HCT116 (cell line): ENCODE results near the gene LYRM9. TPM values are rescaled to one million over a fixed set of nuclear protein-coding genes. Genes with fewer than 3 reads are reported as not detected.

Experiments
- ATAC-seq: fragments of 200-7000 bp; cut with Tn5 transposase; 2 replicates; pipeline ENCODE4 v1.9.1; 2020; ENCODE audit warnings: mild to moderate bottlenecking, moderate library complexity
- BruUV-seq: library from RNA; stranded (reverse); fragments of 400-500 nt; replicated peaks from 2 replicates; lab custom pipeline; 2021; lab: Mats Ljungman, UMichigan
- CTCF ChIA-PET: fragments of 300-600 bp; sonication (Branson Sonifier 250); formaldehyde crosslinking; loops from one replicate; lab custom pipeline; 2021; ENCODE audit warnings: antibody characterized with exemption; lab: Charles Lee
- POLR2A ChIA-PET: fragments of 300-600, 350-600 bp; sonication (Branson Sonifier 250); formaldehyde crosslinking; loops from one replicate; lab custom pipeline; 2021; ENCODE audit warnings: antibody characterized with exemption; lab: Charles Lee
- RAD21 ChIA-PET, 2 experiments: fragments of 300-600 bp; sonication (Branson Sonifier 250); formaldehyde crosslinking; loops; one replicate each; lab custom pipeline; 2023; ENCODE audit warnings: low total read pairs in 2 of 2; ENCODE audit not compliant: uncharacterized antibody in 2 of 2, unreplicated experiment in 2 of 2, low non-redundant PET in 1 of 2; lab: Charles Lee
- DNase-seq: peaks from one replicate; pipeline ENCODE4 v3.0.0-alpha.2; 2010; ENCODE audit warnings: low read depth, low spot score
- H2AFZ ChIP-seq: fragments of 200-600 bp; shearing (Covaris generic), sonication (generic); 2 replicates; pipeline ENCODE4 v1.6.1; 2017; ENCODE audit warnings: low read depth, mixed run types, mixed read lengths, antibody characterized with exemption, low read length; ENCODE audit not compliant: poor library complexity, severe bottlenecking
- H3K27ac ChIP-seq: 2 replicates; pipeline ENCODE4 v1.5.1; 2012; ENCODE audit warnings: low read depth, low read length
- H3K27me3 ChIP-seq: fragments of 200-600 bp; sonication (generic); 2 replicates; pipeline ENCODE4 v1.6.1; 2016; ENCODE audit warnings: mixed run types, low read length, mixed read lengths; ENCODE audit not compliant: insufficient read depth
- H3K36me3 ChIP-seq, 2 experiments: fragments of 200-500 bp in 1 of 2; fragments of 200-600 bp in 1 of 2; sonication (Bioruptor generic) in 1 of 2; sonication (generic) in 1 of 2; 2 replicates each; pipeline versions ENCODE4 v1.5.1 to v1.6.1; 2014 to 2016; ENCODE audit warnings: low read length in 2 of 2, inconsistent platforms in 1 of 2, mixed read lengths in 1 of 2, mixed run types in 1 of 2; ENCODE audit not compliant: insufficient read depth in 2 of 2, control insufficient read depth in 1 of 2
- H3K4me1 ChIP-seq, 2 experiments: fragments of 200-600 bp in 1 of 2; sonication (generic) in 1 of 2; 2 replicates each; pipeline versions ENCODE4 v1.5.1 to v1.6.1; 2012 to 2017; ENCODE audit warnings: low read length in 2 of 2, inconsistent platforms in 1 of 2, mild to moderate bottlenecking in 1 of 2, mixed read lengths in 1 of 2, mixed run types in 1 of 2, moderate library complexity in 1 of 2; ENCODE audit not compliant: insufficient read depth in 2 of 2, control insufficient read depth in 1 of 2
- H3K4me2 ChIP-seq: fragments of 200-600 bp; sonication (generic); 2 replicates; pipeline ENCODE4 v1.6.1; 2017; ENCODE audit warnings: mixed run types, low read length, mixed read lengths
- H3K4me3 ChIP-seq, 2 experiments: fragments of 200-600 bp in 1 of 2; sonication (generic) in 1 of 2; replicated peaks in 1 of 2; 2 replicates each; pipeline ENCODE4 v1.5.1; 2011 to 2016; ENCODE audit warnings: low read length in 2 of 2, control low read depth in 1 of 2, low read depth in 1 of 2, mild to moderate bottlenecking in 1 of 2, mixed read lengths in 1 of 2, mixed run types in 1 of 2
- H3K79me2 ChIP-seq: fragments of 200-600 bp; sonication (generic); 2 replicates; pipeline ENCODE4 v1.6.1; 2017; ENCODE audit warnings: mild to moderate bottlenecking, mixed run types, low read length, moderate library complexity, mixed read lengths; ENCODE audit not compliant: insufficient read depth
- H3K9ac ChIP-seq: fragments of 200-600 bp; sonication (generic); 2 replicates; pipeline ENCODE4 v1.6.1; 2016; ENCODE audit warnings: low read length, mixed read lengths
- H3K9me2 ChIP-seq: fragments of 200-600 bp; sonication (generic), shearing (Covaris generic); 2 replicates; pipeline ENCODE4 v1.6.1; 2017; ENCODE audit warnings: mixed run types, mild to moderate bottlenecking, moderate library complexity; ENCODE audit not compliant: insufficient read depth
- H3K9me3 ChIP-seq, 2 experiments: fragments of 200-500 bp in 1 of 2; fragments of 200-600 bp in 1 of 2; sonication (Bioruptor generic) in 1 of 2; sonication (generic) in 1 of 2; 2 replicates each; pipeline ENCODE4 v1.6.1; 2014 to 2017; ENCODE audit warnings: low read length in 2 of 2, mixed read lengths in 2 of 2, inconsistent platforms in 1 of 2, low read depth in 1 of 2, mild to moderate bottlenecking in 1 of 2, mixed run types in 1 of 2, moderate library complexity in 1 of 2; ENCODE audit not compliant: control insufficient read depth in 1 of 2, insufficient read depth in 1 of 2
- H4K20me1 ChIP-seq: fragments of 200-600 bp; sonication (generic), shearing (Covaris generic); 2 replicates; pipeline ENCODE4 v1.6.1; 2017; ENCODE audit warnings: mixed run types, mild to moderate bottlenecking, moderate library complexity; ENCODE audit not compliant: insufficient read depth
- CBX3 ChIP-seq: IDR thresholded peaks from 2 replicates; pipeline ENCODE4 v1.6.1; 2012; ENCODE audit warnings: low read depth
- CEBPB ChIP-seq: IDR thresholded peaks from 2 replicates; pipeline ENCODE4 v1.6.1; 2012; ENCODE audit warnings: low read depth
- CTCF ChIP-seq, 3 experiments: fragments of 200-600 bp in 1 of 3; sonication (generic) in 1 of 3; IDR thresholded peaks in 2 of 3; conservative IDR thresholded peaks in 1 of 3; 2 replicates each; pipeline ENCODE4 v1.5.1; 2012 to 2017; ENCODE audit warnings: low read depth in 2 of 3, low read length in 2 of 3, antibody characterized with exemption in 1 of 3, borderline replicate concordance in 1 of 3, control low read depth in 1 of 3, mild to moderate bottlenecking in 1 of 3, mixed read lengths in 1 of 3, mixed run types in 1 of 3, moderate library complexity in 1 of 3; ENCODE audit not compliant: insufficient read depth in 1 of 3
- ELF1 ChIP-seq: IDR thresholded peaks from 2 replicates; pipeline ENCODE4 v1.6.1; 2012; ENCODE audit warnings: low read depth, borderline replicate concordance
- EZH2 ChIP-seq: fragments of 200-600 bp; sonication (generic); IDR thresholded peaks from 2 replicates; pipeline ENCODE4 v1.6.1; 2017; ENCODE audit warnings: antibody characterized with exemption, mixed run types
- JUND ChIP-seq: IDR thresholded peaks from 2 replicates; pipeline ENCODE4 v1.6.1; 2012
- REST ChIP-seq: IDR thresholded peaks from 2 replicates; pipeline ENCODE4 v1.6.1; 2012; ENCODE audit warnings: low read depth
- SIN3A ChIP-seq: IDR thresholded peaks from 2 replicates; pipeline ENCODE4 v1.6.1; 2012; ENCODE audit warnings: low read depth
- SRF ChIP-seq: IDR thresholded peaks from 2 replicates; pipeline ENCODE4 v1.6.1; 2012; ENCODE audit warnings: low read depth
- ZFX ChIP-seq: fragments of 450-650 bp; IDR thresholded peaks from 2 replicates; pipeline ENCODE4 v1.6.1; 2017
- ZNF274 ChIP-seq: fragments of 200-500 bp; sonication (Bioruptor generic); IDR thresholded peaks from 2 replicates; pipeline ENCODE4 v1.6.1; 2014; ENCODE audit warnings: mild to moderate bottlenecking, low read depth, low read length, inconsistent platforms
- intact Hi-C: fragments of 100-400 bp; cut with micrococcal nuclease; formaldehyde crosslinking; loops from 2 replicates; pipeline ENCODE4 v1.10.0; 2022
- total RNA-seq: library from RNA; stranded (reverse); gene quantifications from one replicate; pipeline ENCODE4 v1.2.1, GENCODE V29; 2021; ENCODE audit not compliant: unreplicated experiment
- TF ChIP-seq, protein P1 (sequence below): IDR thresholded peaks from 2 replicates; pipeline ENCODE4 v1.6.1; 2011; ENCODE audit warnings: mild to moderate bottlenecking, low read length, moderate library complexity; ENCODE audit not compliant: insufficient replicate concordance; ENCODE audit errors: extremely low read depth

Gene LYRM9
- total RNA-seq, 1 experiment from 2014 or later = 4.8 TPM

DNA sequence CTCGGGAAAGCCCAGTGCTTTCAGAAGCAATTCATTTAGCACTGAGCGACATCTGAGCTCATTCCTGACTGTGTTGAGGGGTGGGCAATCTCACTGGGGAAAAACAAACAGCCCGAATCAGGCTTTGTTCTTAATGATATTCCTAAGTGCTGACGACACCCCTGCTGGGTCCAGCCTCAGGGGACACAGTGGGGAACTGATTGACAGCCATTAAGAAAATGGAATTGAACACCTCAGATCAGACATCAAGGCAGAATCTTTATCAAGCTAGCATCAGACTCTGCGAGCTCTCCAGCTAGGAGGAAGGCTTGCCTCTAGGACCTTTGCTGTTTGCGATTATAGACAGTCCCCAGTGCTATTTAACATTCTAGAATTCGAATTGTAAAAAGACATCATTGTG is 22.5 kb upstream of the LYRM9 start:
- no TSS peak for BruUV-seq
- no peak for DNase-seq
- H3K4me1 ChIP-seq = no peaks in the 10 kb centered on the region
- H3K9me2 ChIP-seq = no peaks in the 10 kb centered on the region
- no peaks in the 10 kb centered on the region for H3K9me3 ChIP-seq
- no peak overlapping the region for H3K4me2 ChIP-seq
- H3K36me3 ChIP-seq = no peaks in the 10 kb centered on the region
- H3K4me3 ChIP-seq = no peak overlapping the region
- intact Hi-C loops = no loop called here
- H3K27ac ChIP-seq = no peak overlapping the region
- H3K9ac ChIP-seq = no peak overlapping the region
- no peaks in the 10 kb centered on the region for H4K20me1 ChIP-seq
- H3K27me3 ChIP-seq = no peaks in the 10 kb centered on the region
- no peaks in the 10 kb centered on the region for H3K79me2 ChIP-seq
- ChIA-PET RAD21 (no interaction called here), POLR2A (no interaction called here)
- H2AFZ ChIP-seq = no peak overlapping the region
- no peak for TF ChIP-seq CEBPB
- TF ChIP-seq, all 23 proteins: peak for 0
- no peak for ATAC-seq
- CTCF ChIA-PET = no interaction called here

DNA sequence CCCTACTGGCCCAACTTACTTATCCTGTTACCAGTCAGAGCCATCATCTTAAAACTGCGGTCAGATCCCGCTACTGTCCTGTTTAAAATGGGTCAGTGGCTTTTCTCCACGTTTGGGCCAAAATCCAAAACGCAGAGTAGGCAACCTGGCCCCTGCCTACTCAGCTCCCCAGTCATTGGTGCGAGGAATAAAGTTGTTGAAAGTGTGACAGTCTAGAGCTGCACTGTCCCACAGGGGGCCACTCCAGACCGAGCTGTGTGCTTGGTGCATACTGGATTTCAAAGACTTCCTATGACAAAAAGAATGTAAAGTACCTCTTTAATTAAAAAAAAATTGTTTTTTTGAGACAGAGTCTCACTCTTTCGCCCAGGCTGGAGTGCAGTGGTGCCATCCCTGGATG is 21.2 kb upstream of the LYRM9 start:
- POLR2A ChIA-PET = no interaction called here
- no peak overlapping the region for H3K4me3 ChIP-seq
- H3K36me3 ChIP-seq = no peaks in the 10 kb centered on the region
- no peak overlapping the region for H2AFZ ChIP-seq
- H3K9me2 ChIP-seq = no peaks in the 10 kb centered on the region
- CTCF ChIA-PET = no interaction called here
- intact Hi-C loops = no loop called here
- ATAC-seq (no peak), DNase-seq (no peak)
- TF ChIP-seq EZH2 (no peak), CBX3 (no peak), ZNF274 (no peak), SRF (no peak), CTCF (IDR thresholded peaks at IDR 0.05 in 2 of 3, conservative IDR thresholded peaks at IDR 0.05 in 1 of 3; ENCODE audit: borderline replicate concordance in 1 of 3, insufficient read depth in 1 of 3, low read depth in 2 of 3, low read length in 2 of 3) (no peak), JUND (no peak), SIN3A (no peak), REST (no peak), CEBPB (no peak), ELF1 (no peak), ZFX (no peak)
- TF ChIP-seq, protein P1, sequence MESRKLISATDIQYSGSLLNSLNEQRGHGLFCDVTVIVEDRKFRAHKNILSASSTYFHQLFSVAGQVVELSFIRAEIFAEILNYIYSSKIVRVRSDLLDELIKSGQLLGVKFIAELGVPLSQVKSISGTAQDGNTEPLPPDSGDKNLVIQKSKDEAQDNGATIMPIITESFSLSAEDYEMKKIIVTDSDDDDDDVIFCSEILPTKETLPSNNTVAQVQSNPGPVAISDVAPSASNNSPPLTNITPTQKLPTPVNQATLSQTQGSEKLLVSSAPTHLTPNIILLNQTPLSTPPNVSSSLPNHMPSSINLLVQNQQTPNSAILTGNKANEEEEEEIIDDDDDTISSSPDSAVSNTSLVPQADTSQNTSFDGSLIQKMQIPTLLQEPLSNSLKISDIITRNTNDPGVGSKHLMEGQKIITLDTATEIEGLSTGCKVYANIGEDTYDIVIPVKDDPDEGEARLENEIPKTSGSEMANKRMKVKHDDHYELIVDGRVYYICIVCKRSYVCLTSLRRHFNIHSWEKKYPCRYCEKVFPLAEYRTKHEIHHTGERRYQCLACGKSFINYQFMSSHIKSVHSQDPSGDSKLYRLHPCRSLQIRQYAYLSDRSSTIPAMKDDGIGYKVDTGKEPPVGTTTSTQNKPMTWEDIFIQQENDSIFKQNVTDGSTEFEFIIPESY = no peak
- H3K27ac ChIP-seq = no peak overlapping the region
- no peaks in the 10 kb centered on the region for H3K4me1 ChIP-seq
- H3K27me3 ChIP-seq = no peaks in the 10 kb centered on the region
- H4K20me1 ChIP-seq = no peaks in the 10 kb centered on the region
- H3K9ac ChIP-seq = no peak overlapping the region
- RAD21 ChIA-PET = no interaction called here
- H3K9me3 ChIP-seq = no peaks in the 10 kb centered on the region
- no peaks in the 10 kb centered on the region for H3K79me2 ChIP-seq
- no peak overlapping the region for H3K4me2 ChIP-seq
- no TSS peak for BruUV-seq
